Ectodermal cell (in vitro differentiated cells): ENCODE results near the gene KATNA1.

ENCODE experiments used
- H3K27ac ChIP-seq: 2 replicates; pipeline ENCODE4 v1.7.0; 2013; ENCODE audit warnings: mild to moderate bottlenecking, low read depth, low read length; ENCODE audit not compliant: insufficient read depth, poor library complexity, severe bottlenecking
- H3K27me3 ChIP-seq: 2 replicates; pipeline ENCODE4 v1.7.0; 2013; ENCODE audit warnings: mild to moderate bottlenecking, low read length; ENCODE audit not compliant: insufficient read depth, control insufficient read depth, poor library complexity, severe bottlenecking
- H3K36me3 ChIP-seq: one replicate; pipeline ENCODE4 v1.7.0; 2013; ENCODE audit warnings: low read length; ENCODE audit not compliant: control insufficient read depth, insufficient read depth
- H3K4me1 ChIP-seq: one replicate; pipeline ENCODE4 v1.7.0; 2013; ENCODE audit warnings: low read length; ENCODE audit not compliant: control insufficient read depth, insufficient read depth
- H3K4me3 ChIP-seq: 2 replicates; pipeline ENCODE4 v1.7.0; 2013; ENCODE audit warnings: low read depth, low read length, control low read depth; ENCODE audit not compliant: insufficient read depth
- H3K9me3 ChIP-seq: 2 replicates; pipeline ENCODE4 v1.7.0; 2013; ENCODE audit warnings: mild to moderate bottlenecking, low read length, moderate library complexity; ENCODE audit not compliant: control insufficient read depth
- whole genome bisulfite sequencing, 2 experiments: methylation state at CpG; one replicate each; pipeline ENCODE4 v1.1.7; 2013; ENCODE audit warnings: missing lambda C conversion rate in 2 of 2; 5-methylcytosine and 5-hydroxymethylcytosine counted together

The KATNA1 gene

GRCh38 chr6:149615805-149616204 is 32.7 kb downstream of the KATNA1 start:
- Histone ChIP-seq H3K4me3 (no peak overlapping the region), H3K27ac (no peak overlapping the region), H3K36me3 (no peaks in the 10 kb centered on the region), H3K4me1 (no peaks in the 10 kb centered on the region), H3K27me3 (no peaks in the 10 kb centered on the region), H3K9me3 (no peaks in the 10 kb centered on the region)
- 92 to 100% methylated on average over 1 to 5 of the region's 5 CpGs for WGBS, 2 experiments

DNA sequence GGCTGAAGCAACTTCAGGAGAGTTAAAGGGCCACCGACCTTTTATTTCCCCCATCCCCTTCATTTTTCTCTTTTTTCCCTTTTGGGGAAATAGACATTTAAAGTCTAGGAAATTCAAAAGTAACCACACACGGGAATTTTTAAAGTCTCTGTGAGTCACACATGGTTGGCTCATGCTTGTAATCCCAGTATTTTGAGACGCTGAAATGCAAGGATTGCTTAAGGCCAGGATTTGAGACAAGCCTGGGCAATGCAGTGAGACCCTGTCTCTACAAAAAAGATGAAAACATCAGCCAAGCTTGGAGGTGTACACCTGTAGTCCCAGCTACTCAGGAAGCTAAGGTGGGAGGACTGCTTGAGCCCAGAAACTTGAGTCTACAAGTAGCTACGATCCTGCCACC is 34.2 kb downstream of the KATNA1 start:
- Histone ChIP-seq H3K9me3 (no peaks in the 10 kb centered on the region), H3K4me1 (no peaks in the 10 kb centered on the region), H3K27ac (no peak overlapping the region), H3K27me3 (no peaks in the 10 kb centered on the region), H3K4me3 (no peak overlapping the region), H3K36me3 (no peaks in the 10 kb centered on the region)
- WGBS, 2 experiments, result 84 to 86% methylated on average over 4 of the region's 4 CpGs

- Histone ChIP-seq H3K4me1 (no peaks in the 10 kb centered on the region), H3K27ac (no peak overlapping the region), H3K9me3 (no peaks in the 10 kb centered on the region), H3K27me3 (no peaks in the 10 kb centered on the region), H3K4me3 (no peak overlapping the region), H3K36me3 (no peaks in the 10 kb centered on the region)
- 93 to 95% methylated on average over 6 to 7 of the region's 7 CpGs for WGBS, 2 experiments
Observed at GRCh38 chr6:149608381-149608982, 40.0 kb downstream of the KATNA1 start.

DNA sequence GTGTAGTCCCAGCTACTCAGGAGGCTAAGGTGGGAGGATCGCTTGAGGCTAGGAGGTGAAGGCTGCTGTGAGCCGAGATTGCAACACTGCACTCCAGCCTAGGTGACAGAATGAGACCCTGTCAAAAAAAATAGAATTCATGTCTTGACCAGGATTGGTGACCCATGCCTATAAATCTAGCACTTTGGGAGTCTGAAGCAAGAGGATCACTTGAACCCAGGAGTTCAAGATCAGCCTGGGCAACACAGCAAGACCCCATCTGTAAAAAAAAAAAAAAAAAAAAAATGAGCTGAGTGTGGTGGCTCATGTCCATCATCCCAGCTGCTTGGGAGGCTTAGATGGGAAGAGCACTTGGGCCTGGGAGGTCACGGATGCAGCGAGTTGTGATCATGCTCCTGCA is 48.0 kb downstream of the KATNA1 start:
- Histone ChIP-seq H3K4me1 (no peaks in the 10 kb centered on the region), H3K36me3 (no peaks in the 10 kb centered on the region)
- WGBS, 2 experiments, result 94 to 98% methylated on average over 4 of the region's 4 CpGs

DNA sequence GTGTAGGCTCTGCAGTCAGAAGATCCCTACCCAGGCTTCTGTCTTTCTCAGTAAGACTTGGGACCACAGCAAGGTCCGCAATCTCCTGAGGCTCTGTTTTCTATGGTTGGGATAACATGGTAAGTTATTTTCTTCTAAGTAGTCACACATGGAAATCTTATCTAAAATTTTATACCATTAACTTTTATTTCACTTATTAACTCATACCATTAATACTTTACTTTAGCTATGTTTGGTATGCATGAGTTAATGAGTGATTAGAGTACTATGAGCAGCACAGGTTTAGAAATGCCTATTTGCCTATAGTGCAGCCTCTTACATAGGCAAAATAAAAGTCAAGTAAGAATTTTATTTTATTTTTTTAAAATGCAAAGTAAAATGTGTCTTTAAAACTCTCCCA is 55.1 kb downstream of the KATNA1 start:
- H3K27me3 ChIP-seq, result no peaks in the 10 kb centered on the region
- 100% methylated on average over 1 of the region's 1 CpG; no CpG with 5 or more reads in 1 of the 2 experiments for WGBS, 2 experiments
- H3K4me1 ChIP-seq, result no peaks in the 10 kb centered on the region
- no peak overlapping the region for H3K27ac ChIP-seq
- H3K36me3 ChIP-seq, result peaks cover 18% of the 10 kb centered on the region
- no peak overlapping the region for H3K4me3 ChIP-seq
- H3K9me3 ChIP-seq, result no peaks in the 10 kb centered on the region

More for the DNA sequence above, 48.0 kb downstream of the KATNA1 start:
- Histone ChIP-seq H3K27ac (no peak overlapping the region), H3K27me3 (no peaks in the 10 kb centered on the region), H3K4me3 (no peak overlapping the region), H3K9me3 (no peaks in the 10 kb centered on the region)

- H3K27ac ChIP-seq, result no peak overlapping the region
- H3K4me3 ChIP-seq, result no peak overlapping the region
- H3K4me1 ChIP-seq, result no peaks in the 10 kb centered on the region
- no peaks in the 10 kb centered on the region for H3K9me3 ChIP-seq
- peaks cover 18% of the 10 kb centered on the region for H3K36me3 ChIP-seq
- H3K27me3 ChIP-seq, result no peaks in the 10 kb centered on the region
- WGBS, 2 experiments, result 69 to 100% methylated on average over 2 of the region's 2 CpGs
Observed at GRCh38 chr6:149592983-149593382, 55.5 kb downstream of the KATNA1 start.

DNA sequence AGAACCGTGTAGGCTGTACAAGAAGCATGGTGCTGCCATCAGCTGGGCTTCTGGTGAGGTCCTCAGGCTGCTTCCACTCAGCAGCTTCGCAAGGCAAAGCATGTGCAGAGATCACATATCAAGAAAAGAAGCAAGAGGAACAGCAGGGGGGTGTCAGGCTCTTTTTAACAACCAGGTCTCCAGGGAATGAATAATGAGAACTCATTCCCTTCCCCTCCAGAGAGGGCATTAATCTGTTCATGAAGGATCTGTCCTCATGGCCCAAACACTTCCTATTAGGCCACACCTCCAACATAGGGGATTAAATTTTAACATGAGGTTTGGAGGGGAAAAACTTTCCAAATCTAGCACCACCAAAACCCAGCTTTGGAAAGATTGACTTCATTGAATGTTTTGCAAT is 62.4 kb downstream of the KATNA1 start:
- Histone ChIP-seq H3K27ac (no peak overlapping the region), H3K27me3 (no peaks in the 10 kb centered on the region), H3K4me1 (no peaks in the 10 kb centered on the region), H3K36me3 (peaks cover 15% of the 10 kb centered on the region), H3K4me3 (no peak overlapping the region), H3K9me3 (no peaks in the 10 kb centered on the region)
- WGBS, 2 experiments, result 88 to 93% methylated on average over 2 of the region's 2 CpGs

- Histone ChIP-seq H3K9me3 (no peaks in the 10 kb centered on the region), H3K36me3 (peaks cover 23% of the 10 kb centered on the region), H3K27me3 (no peaks in the 10 kb centered on the region), H3K4me3 (no peak overlapping the region), H3K27ac (no peak overlapping the region), H3K4me1 (no peaks in the 10 kb centered on the region)
- WGBS, 2 experiments, result 96 to 99% methylated on average over 5 of the region's 5 CpGs
Observed at GRCh38 chr6:149581349-149581748, 67.2 kb downstream of the KATNA1 start.

DNA sequence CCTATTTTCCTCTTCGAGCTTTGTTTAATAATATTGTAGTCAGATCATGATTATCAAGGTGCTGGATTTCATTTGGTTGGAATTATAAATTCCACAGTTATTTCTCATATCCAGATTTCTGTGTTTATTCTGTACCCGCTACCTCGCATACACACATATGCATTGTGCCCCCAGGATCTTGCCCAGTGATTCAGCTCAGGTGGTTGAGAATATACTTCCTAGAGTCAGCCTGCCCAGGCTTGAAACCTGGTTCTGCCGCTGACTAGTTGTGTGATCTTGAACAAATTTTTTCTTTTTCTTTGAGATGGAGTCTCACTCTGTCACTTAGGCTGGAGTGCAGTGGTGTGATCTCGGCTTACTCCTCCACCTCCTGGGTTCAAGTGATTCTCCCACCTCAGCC is 67.6 kb downstream of the KATNA1 start:
- Histone ChIP-seq H3K4me3 (no peak overlapping the region), H3K4me1 (no peaks in the 10 kb centered on the region), H3K27ac (no peak overlapping the region), H3K36me3 (peaks cover 19% of the 10 kb centered on the region), H3K27me3 (no peaks in the 10 kb centered on the region), H3K9me3 (no peaks in the 10 kb centered on the region)
- 95 to 98% methylated on average over 4 to 5 of the region's 5 CpGs for WGBS, 2 experiments

DNA sequence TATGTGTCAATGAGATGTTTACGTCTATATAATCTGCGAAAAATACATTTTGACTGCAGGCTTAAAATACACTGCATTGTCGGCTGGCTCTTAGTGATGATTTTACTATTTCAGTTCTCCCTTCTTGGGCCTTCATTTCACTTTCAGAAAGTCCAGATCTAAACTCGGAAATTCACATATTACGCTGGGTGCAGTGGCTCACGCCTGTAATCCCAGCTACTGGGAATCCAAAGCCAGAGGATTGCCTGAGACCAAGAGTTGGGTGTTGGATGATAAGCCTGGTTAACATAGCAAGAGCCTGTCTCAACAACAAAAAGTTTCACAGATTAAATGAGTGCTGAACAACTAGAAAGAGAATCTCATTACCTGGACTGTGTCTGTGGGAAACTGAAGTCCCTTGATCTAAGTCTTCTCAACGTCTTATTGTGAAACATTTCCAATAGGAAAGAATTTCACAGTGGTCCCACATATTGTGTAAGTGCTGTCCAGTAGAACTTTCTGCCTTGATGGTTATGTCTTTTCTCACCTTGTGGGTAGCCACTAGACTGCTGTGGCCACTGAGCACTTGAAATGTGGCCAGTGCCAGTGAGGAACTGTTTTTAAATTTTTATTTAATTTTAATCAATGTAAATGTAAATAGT is 80.4 kb downstream of the KATNA1 start:
- no peak overlapping the region for H3K4me3 ChIP-seq
- no peaks in the 10 kb centered on the region for H3K4me1 ChIP-seq
- H3K36me3 ChIP-seq, result no peaks in the 10 kb centered on the region
- 94 to 95% methylated on average over 7 of the region's 7 CpGs for WGBS, 2 experiments
- peaks cover 12% of the 10 kb centered on the region for H3K27me3 ChIP-seq
- H3K27ac ChIP-seq, result no peak overlapping the region
- no peaks in the 10 kb centered on the region for H3K9me3 ChIP-seq
